Lung (tissue), 12 donors: ENCODE data around the gene MSMP. TPM values are rescaled to one million over a fixed set of nuclear protein-coding genes. Genes with fewer than 3 reads are reported as not detected.
A peak's percentile ranks its signal among the peaks of the same experiment; 100 is the strongest.

Experiments
- ATAC-seq: fragments of 200-7000 bp; cut with Tn5 transposase; one replicate; pipeline ENCODE4 v1.9.1; 2020; ENCODE audit warnings: moderate number of reproducible peaks; ENCODE audit not compliant: insufficient read depth, low FRiP score
- DNase-seq, 3 donors: peaks; one replicate each; pipeline ENCODE4 v3.0.0-alpha.2; 2013 to 2017
- H3K27ac ChIP-seq, 2 donors: one replicate each; pipeline ENCODE4 v1.5.1; 2013; ENCODE audit warnings: mild to moderate bottlenecking in 2 of 2, moderate library complexity in 2 of 2, control low read depth in 1 of 2, inconsistent platforms in 1 of 2, low read depth in 1 of 2, low read length in 1 of 2
- H3K27me3 ChIP-seq, 3 donors: one replicate each; pipeline ENCODE4 v1.5.1; 2013; ENCODE audit warnings: low read length in 2 of 3; ENCODE audit not compliant: control insufficient read depth in 3 of 3, insufficient read depth in 3 of 3
- H3K36me3 ChIP-seq, 4 donors: one replicate each; pipeline ENCODE4 v1.5.1; 2013; ENCODE audit warnings: low read length in 4 of 4, mild to moderate bottlenecking in 1 of 4, moderate library complexity in 1 of 4; ENCODE audit not compliant: control insufficient read depth in 4 of 4, insufficient read depth in 4 of 4
- H3K4me1 ChIP-seq, 5 donors: one replicate each; pipeline ENCODE4 v1.5.1; 2013; ENCODE audit warnings: low read length in 5 of 5, mild to moderate bottlenecking in 2 of 5, moderate library complexity in 1 of 5; ENCODE audit not compliant: control insufficient read depth in 5 of 5, insufficient read depth in 5 of 5
- H3K4me3 ChIP-seq: one replicate; pipeline ENCODE4 v1.5.1; 2013; ENCODE audit warnings: mild to moderate bottlenecking, control low read depth, moderate library complexity
- H3K9ac ChIP-seq, 2 donors: one replicate each; pipeline ENCODE4 v1.5.1; 2013; ENCODE audit warnings: low read length in 2 of 2, control low read depth in 1 of 2; ENCODE audit not compliant: insufficient read depth in 1 of 2
- H3K9me3 ChIP-seq, 4 donors: one replicate each; pipeline ENCODE4 v1.5.1; 2013; ENCODE audit warnings: low read length in 3 of 4, mild to moderate bottlenecking in 1 of 4, moderate library complexity in 1 of 4; ENCODE audit not compliant: control insufficient read depth in 4 of 4, insufficient read depth in 3 of 4
- CTCF ChIP-seq: IDR thresholded peaks from 2 replicates; pipeline ENCODE4 v1.5.1; 2012; ENCODE audit warnings: mild to moderate bottlenecking; ENCODE audit errors: control extremely low read depth, extremely low read depth
- WGBS, 2 donors: extraction: QIAGEN DNeasy Blood & Tissue Kit; methylation state at CpG; one replicate each; pipeline ENCODE4 v1.1.7; 2013; 5-methylcytosine and 5-hydroxymethylcytosine counted together
- polyA plus RNA-seq, 2 donors: library from polyadenylated mRNA; stranded (reverse); fragments of 200-250 nt; gene quantifications; one replicate each; pipeline ENCODE4 v1.2.1, GENCODE V29; 2013
- total RNA-seq, 2 donors: library from RNA; depleted of rRNA in 1 of 2; stranded (reverse); fragments of >200 nt in 1 of 2; gene quantifications; one replicate each; pipeline ENCODE4 v1.2.1, GENCODE V29; 2014 to 2021
- donor health status: control.
- donor health status: control.
- donor health status: Bipolar disorder and iron deficiency.
- donor health status: healthy.
- donor health status: DM: yes; HTN: yes; CAD: no.

MSMP gene
- total and polyA plus RNA-seq, 4 donors, result 0.62 to 1.6 (median 1.2) TPM; not detected in 1

- WGBS, 2 donors, result 88 to 90% methylated on average over 3 of the region's 3 CpGs
- Histone ChIP-seq H3K36me3 (peaks cover 0 to 2% (median 0%) of the 10 kb centered on the region in 4 donors), H3K4me3 (no peak overlapping the region), H3K9ac (no peak overlapping the region), H3K4me1 (peaks cover 0 to 11% (median 0%) of the 10 kb centered on the region in 5 donors), H3K27ac (no peak overlapping the region), H3K27me3 (no peaks in the 10 kb centered on the region), H3K9me3 (no peaks in the 10 kb centered on the region)
- DNase-seq (no peak), ATAC-seq (no peak)
- no peak for TF ChIP-seq CTCF
Measured at GRCh38 chr9:35778496-35778895, 24.4 kb upstream of the MSMP start.

GRCh38 chr9:35776018-35776417 is 21.9 kb upstream of the MSMP start:
- Histone ChIP-seq H3K4me1 (peaks cover 0 to 24% (median 9%) of the 10 kb centered on the region in 5 donors), H3K36me3 (no peaks in the 10 kb centered on the region), H3K27me3 (no peaks in the 10 kb centered on the region), H3K4me3 (no peak overlapping the region), H3K9ac (no peak overlapping the region), H3K27ac (no peak overlapping the region), H3K9me3 (no peaks in the 10 kb centered on the region)
- ATAC-seq (no peak), DNase-seq (no peak)
- 67 to 74% methylated on average over 4 of the region's 4 CpGs for WGBS, 2 donors
- TF ChIP-seq CTCF, result no peak

- Histone ChIP-seq H3K36me3 (no peaks in the 10 kb centered on the region), H3K4me3 (no peak overlapping the region), H3K27ac (peak overlapping the region in 1 of 2 donors; percentile 4), H3K27me3 (no peaks in the 10 kb centered on the region), H3K9me3 (no peaks in the 10 kb centered on the region), H3K9ac (no peak overlapping the region), H3K4me1 (peaks cover 0 to 34% (median 17%) of the 10 kb centered on the region in 5 donors)
- no peak for TF ChIP-seq CTCF
- DNase-seq, result peak; percentile 19 to 57 (median 46)
- 36 to 58% methylated on average over 7 of the region's 7 CpGs for WGBS, 2 donors
- peak; percentile 8 for ATAC-seq
Measured at GRCh38 chr9:35774907-35775635, 21.0 kb upstream of the MSMP start.
